Neural cell (in vitro differentiated cells): ENCODE results near the gene PRSS27. TPM values are rescaled to one million over a fixed set of nuclear protein-coding genes. Genes with fewer than 3 reads are reported as not detected.
"Not testable (repeated sequence)": the region's sequence is repeated elsewhere in the genome, so short reads cannot be mapped to it uniquely, and the experiment has no call there.

Source experiments
- H2AFZ ChIP-seq: fragments of 200-600, 300-800 bp; sonication (generic), shearing (Covaris generic); 2 replicates; pipeline ENCODE4 v1.6.0; 2014; ENCODE audit warnings: low read depth, mild to moderate bottlenecking, antibody characterized with exemption, low read length, moderate library complexity
- H3F3A ChIP-seq: fragments of 200-600 bp; shearing (Covaris generic); 2 replicates; pipeline ENCODE4 v1.6.1; 2016; ENCODE audit warnings: mild to moderate bottlenecking, moderate library complexity, mixed read lengths, antibody characterized with exemption, low read length; ENCODE audit not compliant: insufficient read depth, poor library complexity, severe bottlenecking
- H3K27ac ChIP-seq: fragments of 200-600, 300-800 bp; sonication (generic), shearing (Covaris generic); 2 replicates; pipeline ENCODE4 v1.5.1; 2014; ENCODE audit warnings: mild to moderate bottlenecking, low read length, moderate library complexity
- H3K27me3 ChIP-seq: fragments of 300-800, 200-600 bp; sonication (generic), shearing (Covaris generic); 2 replicates; pipeline ENCODE4 v1.6.0; 2014; ENCODE audit warnings: mild to moderate bottlenecking, low read depth, low read length, moderate library complexity; ENCODE audit not compliant: insufficient read depth
- H3K36me3 ChIP-seq: fragments of 300-800, 200-600 bp; sonication (generic), shearing (Covaris generic); 2 replicates; pipeline ENCODE4 v1.5.1; 2014; ENCODE audit warnings: mild to moderate bottlenecking, antibody characterized with exemption, low read length, moderate library complexity; ENCODE audit not compliant: insufficient read depth
- H3K4me2 ChIP-seq: fragments of 300-800, 200-600 bp; sonication (generic), shearing (Covaris generic); 2 replicates; pipeline ENCODE4 v1.6.0; 2014; ENCODE audit warnings: mild to moderate bottlenecking, low read length
- H3K4me3 ChIP-seq: fragments of 300-800, 200-600 bp; sonication (generic), shearing (Covaris generic); 2 replicates; pipeline ENCODE4 v1.5.1; 2014; ENCODE audit warnings: mild to moderate bottlenecking, low read length, moderate library complexity
- H3K79me2 ChIP-seq: fragments of 200-600 bp; shearing (Covaris generic); replicated peaks from 2 replicates; pipeline ENCODE4 v1.6.0; 2014; ENCODE audit warnings: mild to moderate bottlenecking, low read length, moderate library complexity; ENCODE audit not compliant: insufficient read depth
- H3K9ac ChIP-seq: fragments of 300-800, 200-600 bp; sonication (generic), shearing (Covaris generic); 2 replicates; pipeline ENCODE4 v1.6.1; 2016; ENCODE audit warnings: mild to moderate bottlenecking, low read length, mixed read lengths
- H3K9me2 ChIP-seq: fragments of 200-600 bp; shearing (Covaris generic); 2 replicates; pipeline ENCODE4 v1.6.1; 2016; ENCODE audit warnings: mild to moderate bottlenecking, low read length, mixed read lengths; ENCODE audit not compliant: insufficient read depth
- H3K9me3 ChIP-seq: fragments of 200-600, 300-800 bp; sonication (generic), shearing (Covaris generic); 2 replicates; pipeline ENCODE4 v1.6.1; 2016; ENCODE audit warnings: mild to moderate bottlenecking, mixed run types, low read length, moderate library complexity, mixed read lengths
- H4K20me1 ChIP-seq: fragments of 200-600 bp; shearing (Covaris generic); 2 replicates; pipeline ENCODE4 v1.6.1; 2016; ENCODE audit warnings: mild to moderate bottlenecking, mixed run types; ENCODE audit not compliant: insufficient read depth
- CTCF ChIP-seq: fragments of 450-650 bp; IDR thresholded peaks from 2 replicates; pipeline ENCODE4 v1.5.1; 2014; ENCODE audit warnings: antibody characterized with exemption, mild to moderate bottlenecking, moderate library complexity; ENCODE audit not compliant: poor library complexity, severe bottlenecking
- EP300 ChIP-seq: fragments of 450-650 bp; conservative IDR thresholded peaks from 2 replicates; pipeline ENCODE4 v1.6.1; 2014; ENCODE audit warnings: antibody characterized with exemption, mild to moderate bottlenecking, moderate library complexity; ENCODE audit not compliant: poor library complexity, severe bottlenecking
- EZH2 ChIP-seq: fragments of 200-600, 300-800 bp; shearing (Covaris generic), sonication (generic); IDR thresholded peaks from 2 replicates; pipeline ENCODE4 v1.6.1; 2014; ENCODE audit warnings: antibody characterized with exemption, low read length, borderline replicate concordance, mild to moderate bottlenecking; ENCODE audit not compliant: insufficient read depth, poor library complexity, severe bottlenecking
- MXI1 ChIP-seq: fragments of 450-650 bp; conservative IDR thresholded peaks from 2 replicates; pipeline ENCODE4 v1.6.1; 2014; ENCODE audit warnings: antibody characterized with exemption, mild to moderate bottlenecking; ENCODE audit not compliant: poor library complexity, severe bottlenecking
- POLR2AphosphoS5 ChIP-seq: IDR thresholded peaks from 2 replicates; pipeline ENCODE4 v1.6.1; 2012
- RAD21 ChIP-seq: fragments of 450-650 bp; conservative IDR thresholded peaks from 2 replicates; pipeline ENCODE4 v1.6.1; 2014; ENCODE audit warnings: antibody characterized with exemption, mild to moderate bottlenecking, moderate library complexity
- SMC3 ChIP-seq: fragments of 450-650 bp; conservative IDR thresholded peaks from 2 replicates; pipeline ENCODE4 v1.6.1; 2014; ENCODE audit warnings: antibody characterized with exemption, mild to moderate bottlenecking, moderate library complexity; ENCODE audit not compliant: poor library complexity
- TAF1 ChIP-seq: IDR thresholded peaks from 2 replicates; pipeline ENCODE4 v1.6.1; 2012; ENCODE audit warnings: low read depth
- polyA plus RNA-seq: library from polyadenylated mRNA; depleted of rRNA; stranded (reverse); fragments of >200 nt; gene quantifications from 2 replicates; pipeline ENCODE4 v1.2.3, GENCODE V29; 2014
- TF ChIP-seq, protein P1 (sequence below): IDR thresholded peaks from 2 replicates; pipeline ENCODE4 v1.6.1; 2012; ENCODE audit warnings: borderline replicate concordance

PRSS27 gene
- polyA plus RNA-seq, 1 donor from 2014 or later, result 5.9 TPM

DNA sequence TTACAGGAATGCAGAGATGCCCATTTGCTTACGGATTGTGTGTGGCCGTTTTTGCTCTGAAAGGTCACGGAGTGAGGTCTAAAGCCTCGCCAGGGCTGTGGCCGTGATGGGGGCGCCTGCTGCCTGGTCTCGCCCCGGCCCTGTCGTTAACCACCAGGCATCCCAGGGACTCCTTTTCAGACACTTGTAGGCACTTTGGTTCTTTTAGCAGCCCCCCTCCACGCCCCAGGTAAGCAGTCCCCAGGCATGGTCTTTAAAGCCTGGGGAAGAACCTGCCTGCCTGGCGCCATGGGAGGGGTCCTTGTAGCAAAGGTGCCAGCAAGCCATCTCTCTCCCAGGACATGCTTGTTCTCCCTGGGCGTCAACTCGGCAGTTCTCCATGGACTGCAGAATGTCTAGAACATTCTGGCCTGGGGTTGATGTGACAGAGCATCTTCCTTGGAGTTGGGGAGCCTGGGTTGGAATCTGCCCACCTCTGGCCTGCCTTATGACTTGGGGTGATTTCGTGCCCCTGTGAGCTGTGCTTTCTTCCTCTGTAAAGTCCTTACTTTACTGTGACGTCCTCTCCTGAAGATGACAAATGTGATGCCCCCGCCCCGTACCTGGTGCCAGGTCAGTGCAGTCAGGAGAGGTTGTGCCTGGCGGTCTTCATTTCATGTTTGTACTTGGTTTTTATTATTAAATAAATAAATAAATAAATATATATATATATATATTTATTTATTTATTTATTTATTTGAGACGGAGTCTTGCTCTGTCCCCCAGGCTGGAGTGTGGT, 32.3 kb downstream of the PRSS27 start:
- Histone ChIP-seq H3K9ac (no peak overlapping the region), H3K27ac (no peak overlapping the region)
- TF ChIP-seq EZH2 (no peak), POLR2AphosphoS5 (no peak), SMC3 (no peak), CTCF (no peak), EP300 (no peak), RAD21 (no peak), MXI1 (no peak), TAF1 (no peak)
- TF ChIP-seq, protein P1, sequence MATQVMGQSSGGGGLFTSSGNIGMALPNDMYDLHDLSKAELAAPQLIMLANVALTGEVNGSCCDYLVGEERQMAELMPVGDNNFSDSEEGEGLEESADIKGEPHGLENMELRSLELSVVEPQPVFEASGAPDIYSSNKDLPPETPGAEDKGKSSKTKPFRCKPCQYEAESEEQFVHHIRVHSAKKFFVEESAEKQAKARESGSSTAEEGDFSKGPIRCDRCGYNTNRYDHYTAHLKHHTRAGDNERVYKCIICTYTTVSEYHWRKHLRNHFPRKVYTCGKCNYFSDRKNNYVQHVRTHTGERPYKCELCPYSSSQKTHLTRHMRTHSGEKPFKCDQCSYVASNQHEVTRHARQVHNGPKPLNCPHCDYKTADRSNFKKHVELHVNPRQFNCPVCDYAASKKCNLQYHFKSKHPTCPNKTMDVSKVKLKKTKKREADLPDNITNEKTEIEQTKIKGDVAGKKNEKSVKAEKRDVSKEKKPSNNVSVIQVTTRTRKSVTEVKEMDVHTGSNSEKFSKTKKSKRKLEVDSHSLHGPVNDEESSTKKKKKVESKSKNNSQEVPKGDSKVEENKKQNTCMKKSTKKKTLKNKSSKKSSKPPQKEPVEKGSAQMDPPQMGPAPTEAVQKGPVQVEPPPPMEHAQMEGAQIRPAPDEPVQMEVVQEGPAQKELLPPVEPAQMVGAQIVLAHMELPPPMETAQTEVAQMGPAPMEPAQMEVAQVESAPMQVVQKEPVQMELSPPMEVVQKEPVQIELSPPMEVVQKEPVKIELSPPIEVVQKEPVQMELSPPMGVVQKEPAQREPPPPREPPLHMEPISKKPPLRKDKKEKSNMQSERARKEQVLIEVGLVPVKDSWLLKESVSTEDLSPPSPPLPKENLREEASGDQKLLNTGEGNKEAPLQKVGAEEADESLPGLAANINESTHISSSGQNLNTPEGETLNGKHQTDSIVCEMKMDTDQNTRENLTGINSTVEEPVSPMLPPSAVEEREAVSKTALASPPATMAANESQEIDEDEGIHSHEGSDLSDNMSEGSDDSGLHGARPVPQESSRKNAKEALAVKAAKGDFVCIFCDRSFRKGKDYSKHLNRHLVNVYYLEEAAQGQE, result no peak

GRCh38 chr16:2686912-2687507, 33.0 kb downstream of the PRSS27 start:
- Histone ChIP-seq H3K27ac (no peak overlapping the region), H4K20me1 (no peaks in the 10 kb centered on the region), H3K9me2 (no peaks in the 10 kb centered on the region), H3K79me2 (peaks cover 12% of the 10 kb centered on the region), H3K27me3 (no peaks in the 10 kb centered on the region), H2AFZ (no peak overlapping the region), H3K9me3 (no peaks in the 10 kb centered on the region), H3K36me3 (no peaks in the 10 kb centered on the region), H3F3A (no peaks in the 10 kb centered on the region), H3K9ac (no peak overlapping the region), H3K4me2 (no peak overlapping the region), H3K4me3 (no peak overlapping the region)
- TF ChIP-seq, protein P1, result no peak
- TF ChIP-seq SMC3, result no peak

More for the DNA sequence above, 32.3 kb downstream of the PRSS27 start:
- Histone ChIP-seq H3F3A (no peaks in the 10 kb centered on the region), H3K79me2 (peaks cover 7% of the 10 kb centered on the region), H3K4me3 (no peak overlapping the region), H3K4me2 (no peak overlapping the region), H4K20me1 (no peaks in the 10 kb centered on the region), H3K27me3 (no peaks in the 10 kb centered on the region), H3K9me3 (no peaks in the 10 kb centered on the region), H3K9me2 (no peaks in the 10 kb centered on the region), H2AFZ (no peak overlapping the region), H3K36me3 (no peaks in the 10 kb centered on the region)

- H3K4me3 ChIP-seq, H3K27me3 ChIP-seq, H3K4me2 ChIP-seq, H3K36me3 ChIP-seq, H3K9ac ChIP-seq, H4K20me1 ChIP-seq, H3K9me3 ChIP-seq, H3F3A ChIP-seq, H3K27ac ChIP-seq, H3K9me2 ChIP-seq, H2AFZ ChIP-seq: not testable (repeated sequence)
- peaks cover 19% of the 10 kb centered on the region for H3K79me2 ChIP-seq
These were observed 33.9 kb downstream of the PRSS27 start for GRCh38 chr16:2686075-2686474.

GRCh38 chr16:2683041-2683440, 37.0 kb downstream of the PRSS27 start:
- Histone ChIP-seq H3K27ac (peak overlapping the region; percentile 58), H3K79me2 (peaks cover 19% of the 10 kb centered on the region)

More at GRCh38 chr16:2683041-2683440, 37.0 kb downstream of the PRSS27 start:
- H2AFZ ChIP-seq, H4K20me1 ChIP-seq, H3F3A ChIP-seq, H3K9me3 ChIP-seq, H3K9me2 ChIP-seq, H3K27me3 ChIP-seq, H3K36me3 ChIP-seq: not testable (repeated sequence)
- peak overlapping the region; percentile 44 for H3K4me2 ChIP-seq
- peak overlapping the region; percentile 96 for H3K4me3 ChIP-seq
- peak overlapping the region; percentile 86 for H3K9ac ChIP-seq
